H9 (cell line): ENCODE data around the gene TLN1. TPM values are rescaled to one million over a fixed set of nuclear protein-coding genes. Genes with fewer than 3 reads are reported as not detected.

Experiments
- DNase-seq: peaks from one replicate; pipeline ENCODE4 v3.0.0-alpha.2; 2017
- H2AFZ ChIP-seq: one replicate; pipeline ENCODE4 v1.6.1; 2013; ENCODE audit warnings: mild to moderate bottlenecking, low read length, control low read depth, moderate library complexity
- H2AK5ac ChIP-seq: 2 replicates; pipeline ENCODE4 v1.6.1; 2013; ENCODE audit warnings: low read length, control low read depth, mixed read lengths; ENCODE audit not compliant: insufficient read length
- H2BK120ac ChIP-seq: one replicate; pipeline ENCODE4 v1.6.1; 2013; ENCODE audit warnings: low read depth, mild to moderate bottlenecking, low read length, control low read depth, inconsistent platforms; ENCODE audit not compliant: poor library complexity, severe bottlenecking
- H2BK12ac ChIP-seq: 2 replicates; pipeline ENCODE4 v1.6.1; 2013; ENCODE audit warnings: low read length, control low read depth, mixed read lengths, low read depth; ENCODE audit not compliant: insufficient read length
- H2BK15ac ChIP-seq: 2 replicates; pipeline ENCODE4 v1.6.1; 2013; ENCODE audit warnings: low read depth, low read length, control low read depth
- H2BK20ac ChIP-seq: one replicate; pipeline ENCODE4 v1.6.1; 2013; ENCODE audit warnings: low read depth, mild to moderate bottlenecking, low read length, control low read depth, inconsistent platforms; ENCODE audit not compliant: poor library complexity, severe bottlenecking
- H2BK5ac ChIP-seq: 2 replicates; pipeline ENCODE4 v1.6.1; 2013; ENCODE audit warnings: low read length, control low read depth, mixed read lengths; ENCODE audit not compliant: insufficient read length
- H3K14ac ChIP-seq: 2 replicates; pipeline ENCODE4 v1.6.1; 2013; ENCODE audit warnings: low read length, control low read depth; ENCODE audit not compliant: insufficient read depth
- H3K18ac ChIP-seq: 2 replicates; pipeline ENCODE4 v1.6.1; 2013; ENCODE audit warnings: low read depth, mild to moderate bottlenecking, mixed read lengths, low read length, control low read depth; ENCODE audit not compliant: insufficient read length
- H3K23ac ChIP-seq: 2 replicates; pipeline ENCODE4 v1.6.1; 2013; ENCODE audit warnings: low read length, control low read depth, mixed read lengths, low read depth; ENCODE audit not compliant: insufficient read length
- H3K23me2 ChIP-seq: 2 replicates; pipeline ENCODE4 v1.6.1; 2013; ENCODE audit warnings: low read depth, mild to moderate bottlenecking, mixed read lengths, low read length, control low read depth; ENCODE audit not compliant: insufficient read length, poor library complexity, severe bottlenecking
- H3K27ac ChIP-seq: 2 replicates; pipeline ENCODE4 v1.5.1; 2013; ENCODE audit warnings: low read length, control low read depth, mixed read lengths, low read depth; ENCODE audit not compliant: insufficient read length
- H3K27me3 ChIP-seq: 2 replicates; pipeline ENCODE4 v1.6.1; 2013; ENCODE audit warnings: low read length, control low read depth, inconsistent platforms; ENCODE audit not compliant: insufficient read depth
- H3K4ac ChIP-seq: 2 replicates; pipeline ENCODE4 v1.6.1; 2013; ENCODE audit warnings: low read depth, mild to moderate bottlenecking, control low read depth, inconsistent platforms, low read length, moderate library complexity
- H3K4me1 ChIP-seq: 2 replicates; pipeline ENCODE4 v1.6.1; 2013; ENCODE audit warnings: low read length, control low read depth, inconsistent platforms; ENCODE audit not compliant: insufficient read depth
- H3K4me2 ChIP-seq: 2 replicates; pipeline ENCODE4 v1.6.1; 2013; ENCODE audit warnings: low read length, control low read depth, mixed read lengths; ENCODE audit not compliant: insufficient read length, insufficient read depth
- H3K56ac ChIP-seq: 2 replicates; pipeline ENCODE4 v1.6.1; 2013; ENCODE audit warnings: low read depth, mild to moderate bottlenecking, mixed read lengths, low read length, control low read depth; ENCODE audit not compliant: insufficient read length
- H3K79me1 ChIP-seq: 2 replicates; pipeline ENCODE4 v1.6.1; 2013; ENCODE audit warnings: low read depth, mild to moderate bottlenecking, moderate library complexity, low read length, control low read depth, inconsistent platforms; ENCODE audit not compliant: insufficient read depth, poor library complexity, severe bottlenecking
- H3K79me2 ChIP-seq: 2 replicates; pipeline ENCODE4 v1.6.1; 2013; ENCODE audit warnings: low read length, control low read depth, inconsistent platforms; ENCODE audit not compliant: insufficient read depth
- H3K9ac ChIP-seq: 2 replicates; pipeline ENCODE4 v1.6.1; 2013; ENCODE audit warnings: low read length, control low read depth, mixed read lengths; ENCODE audit not compliant: insufficient read length; ENCODE audit errors: extremely low read depth
- H3K9me3 ChIP-seq: one replicate; pipeline ENCODE4 v1.6.1; 2013; ENCODE audit warnings: low read depth, low read length, inconsistent platforms; ENCODE audit not compliant: control insufficient read depth
- H3T11ph ChIP-seq: one replicate; pipeline ENCODE4 v1.6.1; 2013; ENCODE audit warnings: mild to moderate bottlenecking, low read length, control low read depth, inconsistent platforms
- H4K20me1 ChIP-seq: one replicate; pipeline ENCODE4 v1.6.1; 2013; ENCODE audit not compliant: control insufficient read depth, insufficient read length, insufficient read depth
- H4K5ac ChIP-seq: 2 replicates; pipeline ENCODE4 v1.6.1; 2013; ENCODE audit warnings: low read depth, mild to moderate bottlenecking, mixed read lengths, low read length, control low read depth; ENCODE audit not compliant: insufficient read length
- H4K8ac ChIP-seq: replicated peaks from 2 replicates; pipeline ENCODE4 v1.6.1; 2013; ENCODE audit warnings: low read length, control low read depth, mixed read lengths, low read depth; ENCODE audit not compliant: insufficient read length
- H4K91ac ChIP-seq: 2 replicates; pipeline ENCODE4 v1.6.1; 2013; ENCODE audit warnings: low read depth, mild to moderate bottlenecking, moderate library complexity, mixed read lengths, low read length, control low read depth; ENCODE audit not compliant: insufficient read length
- H3K27ac Mint-ChIP-seq, 3 experiments: 2 replicates in 2 of 3; 3 replicates in 1 of 3; pipeline ENCODE4 v1.8.0; 2020 to 2021; ENCODE audit warnings: mixed read lengths in 3 of 3, mild to moderate bottlenecking in 1 of 3, moderate library complexity in 1 of 3
- H3K27me3 Mint-ChIP-seq: 2 replicates; pipeline ENCODE4 v1.8.0; 2021; ENCODE audit warnings: low read depth, mild to moderate bottlenecking, moderate library complexity, mixed read lengths
- H3K36me3 Mint-ChIP-seq, 3 experiments: 2 replicates in 2 of 3; 3 replicates in 1 of 3; pipeline ENCODE4 v1.8.0; 2020 to 2021; ENCODE audit warnings: low read depth in 3 of 3, mixed read lengths in 3 of 3; ENCODE audit not compliant: insufficient read depth in 1 of 3
- H3K4me1 Mint-ChIP-seq, 2 experiments: 2 replicates each; pipeline ENCODE4 v1.8.0; 2020; ENCODE audit warnings: mixed read lengths in 2 of 2
- H3K4me3 Mint-ChIP-seq, 2 experiments: 2 replicates in 1 of 2; 3 replicates in 1 of 2; pipeline ENCODE4 v1.8.0; 2020 to 2021; ENCODE audit warnings: mild to moderate bottlenecking in 2 of 2, mixed read lengths in 2 of 2, moderate library complexity in 1 of 2
- H3K9me3 Mint-ChIP-seq, 2 experiments: 2 replicates in 1 of 2; 3 replicates in 1 of 2; pipeline ENCODE4 v1.8.0; 2020; ENCODE audit warnings: mild to moderate bottlenecking in 2 of 2, mixed read lengths in 2 of 2, moderate library complexity in 1 of 2
- CTCF ChIP-seq: fragments of 200-600 bp; sonication (generic); conservative IDR thresholded peaks from 3 replicates; pipeline ENCODE4 v1.8.0; 2021; ENCODE audit warnings: antibody characterized with exemption, mild to moderate bottlenecking
- WGBS: extraction: QIAGEN DNeasy Blood & Tissue Kit; methylation state at CpG from one replicate; pipeline ENCODE4 v1.1.7; 2013; ENCODE audit warnings: missing lambda C conversion rate, low lambda C conversion rate, mixed read lengths; ENCODE audit not compliant: insufficient read length; ENCODE audit errors: extremely low coverage; 5-methylcytosine and 5-hydroxymethylcytosine counted together
- total RNA-seq: library from RNA; stranded (reverse); gene quantifications from 2 replicates; pipeline ENCODE4 v1.2.1, GENCODE V29; 2021

Gene TLN1
- total RNA-seq, 1 experiment from 2014 or later: 102 TPM

GRCh38 chr9:35717132-35717870, 14.7 kb downstream of the TLN1 start:
- Histone ChIP-seq H3K27me3 (no peaks in the 10 kb centered on the region), H3K79me2 (no peaks in the 10 kb centered on the region), H2BK12ac (no peak overlapping the region), H2BK5ac (no peak overlapping the region), H2BK20ac (no peak overlapping the region), H3K4me2 (no peak overlapping the region), H3K23me2 (no peaks in the 10 kb centered on the region), H4K5ac (no peak overlapping the region), H3K14ac (no peak overlapping the region), H3K4ac (no peak overlapping the region), H3K27ac (no peak overlapping the region), H3T11ph (no peak overlapping the region), H4K91ac (no peak overlapping the region), H2AFZ (no peak overlapping the region), H4K20me1 (no peaks in the 10 kb centered on the region), H3K23ac (no peak overlapping the region), H2BK120ac (no peak overlapping the region), H2BK15ac (no peak overlapping the region), H2AK5ac (no peak overlapping the region), H3K9ac (no peak overlapping the region), H3K79me1 (no peaks in the 10 kb centered on the region), H4K8ac (no peak overlapping the region), H3K9me3 (no peaks in the 10 kb centered on the region), H3K18ac (no peak overlapping the region), H3K4me1 (no peaks in the 10 kb centered on the region), H3K56ac (no peak overlapping the region)
- H3K27ac Mint-ChIP-seq: no peak overlapping the region
- no peak for TF ChIP-seq CTCF
- peaks cover 0 to 9% of the 10 kb centered on the region in 2 experiments; a peak in 2 of 4 replicates for H3K4me1 Mint-ChIP-seq
- no peaks in the 10 kb centered on the region for H3K9me3 Mint-ChIP-seq
- no peak for DNase-seq
- no peaks in the 10 kb centered on the region; the same call in 1 of the 2 replicates for H3K27me3 Mint-ChIP-seq
- WGBS: no CpG with 5 or more reads among the region's 14 CpGs
- H3K4me3 Mint-ChIP-seq: no peak overlapping the region
- peaks cover 52 to 97% (median 90%) of the 10 kb centered on the region in 3 experiments for H3K36me3 Mint-ChIP-seq
